Measurements from ENCODE around the gene GADD45GIP1. TPM values are rescaled to one million over a fixed set of nuclear protein-coding genes. Genes with fewer than 3 reads are reported as not detected.

The GADD45GIP1 gene
- total RNA-seq, 1 experiment from 2014 or later, result 35.9 TPM

DNA sequence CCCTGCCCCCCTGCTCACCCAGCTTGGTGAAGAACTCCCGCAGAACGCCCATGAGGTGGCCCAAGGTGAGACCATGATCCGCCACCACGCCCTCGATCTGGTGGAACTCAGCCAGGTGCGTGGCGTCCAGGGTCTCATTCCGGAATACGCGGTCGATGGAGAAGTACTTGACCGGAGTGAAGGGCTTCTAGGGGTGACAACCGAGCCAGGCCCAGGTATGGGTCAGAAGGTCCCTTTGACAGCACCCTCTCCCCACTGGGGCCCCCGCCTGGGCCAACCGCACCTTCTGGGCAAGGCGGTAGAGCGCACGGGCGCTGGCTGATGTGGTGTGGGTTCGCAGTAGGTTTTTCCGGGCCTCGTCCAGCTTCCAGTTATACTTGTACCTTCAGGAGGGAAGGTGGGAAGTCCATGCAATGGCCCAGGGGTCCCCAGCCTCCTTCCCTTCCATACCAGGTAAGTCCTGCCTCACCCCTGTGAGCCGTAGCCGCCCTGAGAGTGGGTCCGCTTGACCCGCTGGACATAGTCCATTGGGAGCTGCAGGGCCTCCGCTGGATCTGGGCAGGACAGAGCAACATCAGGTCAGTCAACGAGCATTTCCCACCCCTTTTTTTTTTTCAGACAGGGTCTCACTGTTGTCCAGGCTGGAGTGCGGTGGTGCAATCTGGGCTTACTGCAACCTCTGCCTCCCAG lies 32.3 kb downstream of the GADD45GIP1 start:
- BruUV-seq (replicated peaks), result no TSS peak
- Histone ChIP-seq H3K4me1 (ENCODE audit: control insufficient read depth in 1 of 2, insufficient read depth in 2 of 2, low read length in 2 of 2) (no peaks in the 10 kb centered on the region), H3K9ac (ENCODE audit: low read length) (no peak overlapping the region), H2AFZ (ENCODE audit: low read depth, low read length, poor library complexity, severe bottlenecking) (no peak overlapping the region), H3K4me2 (ENCODE audit: low read length) (no peak overlapping the region), H3K27me3 (ENCODE audit: insufficient read depth, low read length) (no peaks in the 10 kb centered on the region), H3K9me2 (ENCODE audit: insufficient read depth) (no peaks in the 10 kb centered on the region), H3K9me3 (ENCODE audit: control insufficient read depth in 1 of 2, insufficient read depth in 1 of 2, low read depth in 1 of 2, low read length in 2 of 2) (no peaks in the 10 kb centered on the region), H3K27ac (ENCODE audit: low read depth, low read length) (no peak overlapping the region), H3K79me2 (ENCODE audit: insufficient read depth, low read length) (peaks cover 12% of the 10 kb centered on the region; the same call in 1 of the 2 replicates), H3K36me3 (ENCODE audit: control insufficient read depth in 1 of 2, insufficient read depth in 2 of 2, low read length in 2 of 2) (peaks cover 51 to 60% of the 10 kb centered on the region in 2 experiments), H4K20me1 (ENCODE audit: insufficient read depth) (no peaks in the 10 kb centered on the region), H3K4me3 (replicated peaks in 1 of 2; ENCODE audit: low read depth in 1 of 2, low read length in 2 of 2) (no peak overlapping the region)
- ChIA-PET RAD21 (ENCODE audit: low non-redundant PET in 1 of 2, low total read pairs in 2 of 2, uncharacterized antibody in 2 of 2, unreplicated experiment in 2 of 2) (no interaction called here), POLR2A (no interaction called here), CTCF (no interaction called here)
- ATAC-seq (no peak), DNase-seq (ENCODE audit: low read depth, low spot score) (no peak)
- intact Hi-C loops (cut with micrococcal nuclease), result no loop called here
- TF ChIP-seq ELF1 (IDR thresholded peaks at IDR 0.05; ENCODE audit: borderline replicate concordance, low read depth), result no peak
- TF ChIP-seq POLR2AphosphoS5 (IDR thresholded peaks at IDR 0.05; ENCODE audit: low read depth, low read length), result no peak
- TF ChIP-seq RAD21 (IDR thresholded peaks at IDR 0.05; ENCODE audit: low read depth), result no peak
- TF ChIP-seq ATF3 (IDR thresholded peaks at IDR 0.05), result no peak
- TF ChIP-seq, protein P1, sequence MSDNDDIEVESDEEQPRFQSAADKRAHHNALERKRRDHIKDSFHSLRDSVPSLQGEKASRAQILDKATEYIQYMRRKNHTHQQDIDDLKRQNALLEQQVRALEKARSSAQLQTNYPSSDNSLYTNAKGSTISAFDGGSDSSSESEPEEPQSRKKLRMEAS (IDR thresholded peaks at IDR 0.05), result no peak
- no peak for TF ChIP-seq CEBPB (IDR thresholded peaks at IDR 0.05; ENCODE audit: low read depth)
- no peak for TF ChIP-seq SRF (IDR thresholded peaks at IDR 0.05; ENCODE audit: low read depth)
- TF ChIP-seq, protein P2, sequence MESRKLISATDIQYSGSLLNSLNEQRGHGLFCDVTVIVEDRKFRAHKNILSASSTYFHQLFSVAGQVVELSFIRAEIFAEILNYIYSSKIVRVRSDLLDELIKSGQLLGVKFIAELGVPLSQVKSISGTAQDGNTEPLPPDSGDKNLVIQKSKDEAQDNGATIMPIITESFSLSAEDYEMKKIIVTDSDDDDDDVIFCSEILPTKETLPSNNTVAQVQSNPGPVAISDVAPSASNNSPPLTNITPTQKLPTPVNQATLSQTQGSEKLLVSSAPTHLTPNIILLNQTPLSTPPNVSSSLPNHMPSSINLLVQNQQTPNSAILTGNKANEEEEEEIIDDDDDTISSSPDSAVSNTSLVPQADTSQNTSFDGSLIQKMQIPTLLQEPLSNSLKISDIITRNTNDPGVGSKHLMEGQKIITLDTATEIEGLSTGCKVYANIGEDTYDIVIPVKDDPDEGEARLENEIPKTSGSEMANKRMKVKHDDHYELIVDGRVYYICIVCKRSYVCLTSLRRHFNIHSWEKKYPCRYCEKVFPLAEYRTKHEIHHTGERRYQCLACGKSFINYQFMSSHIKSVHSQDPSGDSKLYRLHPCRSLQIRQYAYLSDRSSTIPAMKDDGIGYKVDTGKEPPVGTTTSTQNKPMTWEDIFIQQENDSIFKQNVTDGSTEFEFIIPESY (IDR thresholded peaks at IDR 0.05; ENCODE audit: extremely low read depth, insufficient replicate concordance, low read length), result no peak
- TF ChIP-seq TCF7L2 (IDR thresholded peaks at IDR 0.05; ENCODE audit: borderline replicate concordance, extremely low read depth, insufficient read depth, insufficient read length), result no peak
- TF ChIP-seq REST (IDR thresholded peaks at IDR 0.05; ENCODE audit: low read depth), result no peak
- TF ChIP-seq POLR2A (IDR thresholded peaks at IDR 0.05; ENCODE audit: borderline replicate concordance, extremely low read depth, insufficient read depth, insufficient read length), result no peak
- TF ChIP-seq, protein P3, sequence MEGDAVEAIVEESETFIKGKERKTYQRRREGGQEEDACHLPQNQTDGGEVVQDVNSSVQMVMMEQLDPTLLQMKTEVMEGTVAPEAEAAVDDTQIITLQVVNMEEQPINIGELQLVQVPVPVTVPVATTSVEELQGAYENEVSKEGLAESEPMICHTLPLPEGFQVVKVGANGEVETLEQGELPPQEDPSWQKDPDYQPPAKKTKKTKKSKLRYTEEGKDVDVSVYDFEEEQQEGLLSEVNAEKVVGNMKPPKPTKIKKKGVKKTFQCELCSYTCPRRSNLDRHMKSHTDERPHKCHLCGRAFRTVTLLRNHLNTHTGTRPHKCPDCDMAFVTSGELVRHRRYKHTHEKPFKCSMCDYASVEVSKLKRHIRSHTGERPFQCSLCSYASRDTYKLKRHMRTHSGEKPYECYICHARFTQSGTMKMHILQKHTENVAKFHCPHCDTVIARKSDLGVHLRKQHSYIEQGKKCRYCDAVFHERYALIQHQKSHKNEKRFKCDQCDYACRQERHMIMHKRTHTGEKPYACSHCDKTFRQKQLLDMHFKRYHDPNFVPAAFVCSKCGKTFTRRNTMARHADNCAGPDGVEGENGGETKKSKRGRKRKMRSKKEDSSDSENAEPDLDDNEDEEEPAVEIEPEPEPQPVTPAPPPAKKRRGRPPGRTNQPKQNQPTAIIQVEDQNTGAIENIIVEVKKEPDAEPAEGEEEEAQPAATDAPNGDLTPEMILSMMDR (IDR thresholded peaks at IDR 0.05 in 2 of 3, conservative IDR thresholded peaks at IDR 0.05 in 1 of 3; ENCODE audit: borderline replicate concordance in 1 of 3, insufficient read depth in 1 of 3, low read depth in 2 of 3, low read length in 2 of 3), result no peak
- TF ChIP-seq SIN3A (IDR thresholded peaks at IDR 0.05; ENCODE audit: low read depth), result no peak
- no peak for TF ChIP-seq EGR1 (IDR thresholded peaks at IDR 0.05; ENCODE audit: low read depth)
- TF ChIP-seq FOSL1 (IDR thresholded peaks at IDR 0.05; ENCODE audit: low read depth), result no peak
- TF ChIP-seq EZH2 (IDR thresholded peaks at IDR 0.05), result no peak
- TF ChIP-seq SP1 (IDR thresholded peaks at IDR 0.05; ENCODE audit: low read depth), result no peak
- TF ChIP-seq EZH2phosphoT487 (IDR thresholded peaks at IDR 0.05; ENCODE audit: borderline replicate concordance), result no peak
- TF ChIP-seq ZNF274 (IDR thresholded peaks at IDR 0.05; ENCODE audit: low read depth, low read length), result no peak
